Ramos (cell line): Measurements from ENCODE around the gene DOK6.
"Not testable (repeated sequence)": the region's sequence is repeated elsewhere in the genome, so short reads cannot be mapped to it uniquely, and the experiment has no call there.

Experiments
- in situ Hi-C: fragments of 300-500 bp; cut with MboI; formaldehyde crosslinking; loops from one replicate; pipeline ENCODE4 v1.14.3; 2022; ENCODE audit warnings: low sequenced_read_pairs; ENCODE audit not compliant: unreplicated experiment

Gene DOK6

GRCh38 chr18:69840001-69840400 is 439.3 kb downstream of the DOK6 start:
- in situ Hi-C loops = no loop called here

GRCh38 chr18:69840445-69840844 is 439.8 kb downstream of the DOK6 start:
- in situ Hi-C loops = no loop called here

- in situ Hi-C loops = no loop called here
Measured at GRCh38 chr18:69841117-69841516, 440.4 kb downstream of the DOK6 start.

DNA sequence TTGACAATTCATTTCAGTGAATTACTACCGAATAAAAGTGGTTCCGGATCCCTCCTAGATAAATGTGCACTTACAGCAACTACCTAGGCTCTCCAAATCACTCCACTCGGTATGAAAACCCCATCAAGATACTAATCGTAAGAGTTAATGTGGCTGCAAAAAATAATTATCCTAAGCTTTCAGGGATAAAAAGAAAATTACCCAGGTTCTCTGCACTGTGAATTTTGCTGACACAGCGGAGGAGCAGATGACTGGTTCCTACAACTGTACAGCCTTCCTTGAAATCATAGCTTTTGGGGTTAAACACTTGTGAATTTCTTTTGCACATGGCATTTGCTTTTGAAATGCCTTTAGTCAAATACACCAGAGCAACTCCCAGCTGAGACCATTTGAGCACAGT is 442.3 kb downstream of the DOK6 start:
- in situ Hi-C loops = no loop called here

GRCh38 chr18:69844656-69845055 is 444.0 kb downstream of the DOK6 start:
- in situ Hi-C loops = no loop called here

DNA sequence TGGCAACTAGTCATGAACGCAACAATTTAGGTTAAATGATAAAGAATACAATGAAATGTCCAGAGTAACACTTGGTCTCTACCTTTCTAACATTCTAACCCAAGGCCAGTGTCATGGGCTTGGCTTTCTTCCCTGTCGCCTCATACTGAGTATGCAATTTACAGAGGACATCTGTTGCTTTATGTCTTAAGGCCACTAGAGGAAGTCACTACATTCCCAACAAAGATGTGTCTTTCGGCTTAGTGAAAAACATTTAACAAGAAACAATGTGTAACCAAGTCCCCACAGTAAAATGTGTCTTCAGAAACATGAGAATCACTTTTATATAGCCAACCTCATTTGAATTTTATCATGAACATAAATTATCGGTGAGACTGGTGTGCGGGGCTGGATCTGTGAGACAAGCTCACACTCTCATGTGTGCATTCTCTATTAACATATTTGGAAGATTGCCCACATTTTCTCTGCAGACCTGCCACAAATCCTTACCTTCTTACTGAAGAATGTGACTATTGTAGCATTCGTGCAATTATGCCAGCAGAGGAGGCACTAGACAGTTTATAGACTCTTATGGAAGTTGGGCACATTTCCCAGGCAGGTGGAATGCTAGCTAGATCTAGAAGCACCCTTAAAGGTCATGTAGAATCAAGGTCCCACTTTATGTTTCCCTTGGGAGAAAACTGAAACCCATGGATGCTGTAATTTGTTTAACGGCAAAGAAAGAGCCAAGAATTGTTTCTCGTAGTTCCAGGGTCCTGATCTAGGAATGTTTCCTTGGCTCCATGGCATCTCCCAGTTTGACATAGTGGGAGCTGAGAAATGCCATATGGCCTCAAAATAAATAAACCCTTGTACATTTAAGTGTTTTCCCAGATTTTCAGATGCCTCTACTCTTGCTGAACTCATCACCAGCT is 445.2 kb downstream of the DOK6 start:
- in situ Hi-C loops = no loop called here

DNA sequence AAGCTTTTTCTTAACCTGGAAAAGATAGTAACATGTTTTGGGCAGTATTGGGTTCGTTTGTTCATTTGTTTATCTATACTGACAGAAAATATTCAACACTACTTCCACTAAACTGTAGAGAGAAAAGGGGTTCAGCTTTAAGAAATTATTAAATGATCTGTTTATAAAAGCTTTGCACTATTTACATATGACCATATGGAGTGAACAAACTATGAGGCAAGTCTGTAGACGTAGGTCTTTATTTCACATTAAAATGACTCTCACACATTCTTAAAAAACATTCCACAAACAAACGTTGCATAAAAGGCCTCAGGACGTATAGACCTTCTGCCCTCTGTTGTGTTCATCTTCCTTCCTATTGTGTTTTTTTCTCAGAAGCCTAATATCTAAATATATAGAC is 452.4 kb downstream of the DOK6 start:
- in situ Hi-C loops = no loop called here

DNA sequence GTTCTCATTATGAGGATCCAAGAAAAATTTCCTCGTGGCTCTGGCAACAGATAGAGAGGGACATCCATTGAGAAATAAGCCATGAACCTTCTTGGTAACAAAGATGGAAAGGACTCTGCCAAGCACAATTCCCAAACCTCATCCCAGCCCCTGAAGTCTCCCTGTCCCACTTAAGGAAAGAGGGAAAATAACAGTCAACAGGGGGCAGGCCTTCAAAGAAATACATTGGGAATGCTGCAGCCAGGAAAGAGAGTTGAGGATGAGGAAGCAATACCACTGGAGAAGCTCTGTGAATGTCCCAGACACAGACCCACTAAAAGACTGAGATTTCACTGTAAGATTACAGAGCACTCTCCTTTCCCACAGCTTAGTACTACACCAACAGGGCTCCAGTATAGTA is 453.8 kb downstream of the DOK6 start:
- in situ Hi-C loops = no loop called here

DNA sequence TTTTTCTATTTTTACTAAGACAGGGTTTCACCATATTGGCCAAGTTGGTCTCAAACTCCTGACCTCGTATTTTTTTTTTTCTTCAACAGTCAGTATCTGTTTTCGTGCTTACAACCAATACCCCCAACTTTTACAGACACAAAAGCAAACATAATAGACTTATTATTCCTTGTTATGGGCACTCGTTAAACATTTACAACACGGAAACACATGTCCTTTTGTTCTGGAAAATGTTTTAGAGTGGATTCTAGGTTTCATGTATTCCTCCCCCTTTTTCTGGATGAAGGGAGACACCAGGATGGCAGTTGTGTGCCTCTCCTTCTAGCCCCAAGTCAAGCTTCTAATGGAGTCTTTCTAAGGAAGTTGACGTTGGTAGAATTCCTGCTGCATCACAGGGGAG is 458.2 kb downstream of the DOK6 start:
- in situ Hi-C loops = no loop called here

DNA sequence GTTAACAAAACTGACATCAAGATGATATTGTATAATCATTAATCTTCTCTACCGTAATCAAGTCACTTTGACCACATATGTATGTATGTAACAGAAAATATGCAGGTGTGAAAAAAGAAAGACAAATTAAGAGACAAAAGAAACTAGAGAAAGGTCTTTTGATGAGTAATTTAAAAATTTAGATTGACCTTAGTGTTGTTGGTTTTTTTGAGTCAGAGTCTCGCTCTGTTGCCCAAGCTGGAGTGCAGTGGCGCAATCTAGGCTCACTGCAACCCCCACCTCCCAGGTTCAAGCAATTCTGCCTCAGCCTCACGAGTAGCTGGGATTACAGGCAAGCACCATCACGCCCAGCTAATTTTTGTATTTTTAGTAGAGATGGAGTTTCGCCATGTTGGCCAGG is 464.1 kb downstream of the DOK6 start:
- in situ Hi-C loops = not testable (repeated sequence)

DNA sequence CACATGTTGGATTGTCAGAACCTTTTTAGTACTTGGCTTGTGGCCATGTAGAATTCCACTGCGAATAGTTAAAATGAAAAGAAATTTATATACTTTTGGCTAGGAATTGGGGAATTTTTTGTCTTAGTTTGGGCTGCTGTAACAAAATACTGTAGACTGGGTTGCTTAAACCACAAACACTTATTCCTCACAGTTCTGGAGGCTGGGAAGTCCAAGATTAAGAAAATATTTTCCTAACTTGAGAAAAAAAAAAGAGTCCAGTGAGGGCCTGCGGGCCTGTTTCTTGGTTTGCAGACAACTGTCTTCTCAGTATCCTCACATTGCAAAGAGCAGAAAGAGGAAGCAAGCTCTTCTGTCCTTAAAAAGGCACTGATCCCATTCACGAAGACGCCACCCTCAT is 465.1 kb downstream of the DOK6 start:
- in situ Hi-C loops = no loop called here

- in situ Hi-C loops = no loop called here
Measured at GRCh38 chr18:69866212-69866611, 465.5 kb downstream of the DOK6 start.

GRCh38 chr18:69870736-69871135 is 470.0 kb downstream of the DOK6 start:
- in situ Hi-C loops = no loop called here

DNA sequence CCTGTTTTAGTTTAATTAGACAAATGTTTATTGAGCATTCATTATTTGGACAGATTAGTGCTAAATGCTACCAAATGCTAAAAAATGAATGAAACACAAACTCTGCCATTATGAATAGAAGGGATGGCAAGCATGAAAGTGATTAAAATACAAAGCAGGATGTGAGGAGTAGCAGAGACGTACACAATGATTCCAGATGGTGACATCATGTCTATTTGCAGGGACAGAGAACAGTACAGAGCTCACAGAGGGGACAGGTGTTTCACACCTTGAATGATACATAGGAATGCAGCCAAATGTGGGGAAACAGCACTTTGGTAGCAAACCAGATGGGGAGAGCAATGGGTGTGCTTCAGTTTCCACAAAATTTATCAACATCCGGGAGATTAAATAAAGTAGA is 470.7 kb downstream of the DOK6 start:
- in situ Hi-C loops = no loop called here

GRCh38 chr18:69872661-69873060 is 472.0 kb downstream of the DOK6 start:
- in situ Hi-C loops = no loop called here

DNA sequence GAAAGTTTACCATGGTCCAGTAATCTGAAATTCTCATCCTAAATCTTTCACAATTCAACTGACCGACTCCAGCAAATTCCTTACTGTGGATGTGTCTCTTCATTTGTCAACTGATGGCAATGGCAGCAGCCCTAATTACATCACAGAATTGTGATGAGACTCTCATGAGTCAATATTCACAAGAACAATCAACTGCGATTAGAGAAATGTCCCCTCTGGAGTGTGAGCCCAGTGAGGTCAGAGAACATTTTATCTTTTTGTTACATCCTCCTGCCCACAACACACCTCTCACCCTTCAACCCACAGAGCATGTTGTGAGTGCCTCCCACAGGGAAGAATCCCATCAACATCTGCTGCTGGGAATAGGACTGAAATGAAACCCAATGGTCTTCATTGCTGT is 473.4 kb downstream of the DOK6 start:
- in situ Hi-C loops = no loop called here

GRCh38 chr18:69876490-69876889 is 475.8 kb downstream of the DOK6 start:
- in situ Hi-C loops = no loop called here

- in situ Hi-C loops = no loop called here
Measured at GRCh38 chr18:69878213-69878933, 477.7 kb downstream of the DOK6 start.

- in situ Hi-C loops = not testable (repeated sequence)
Measured at GRCh38 chr18:69879051-69879450, 478.4 kb downstream of the DOK6 start.

GRCh38 chr18:69880083-69880482 is 479.4 kb downstream of the DOK6 start:
- in situ Hi-C loops = no loop called here

- in situ Hi-C loops = no loop called here
Measured at GRCh38 chr18:69882965-69883668, 482.4 kb downstream of the DOK6 start.
